PC-9 (cell line): ENCODE measurements around the gene STYK1. TPM values are rescaled to one million over a fixed set of nuclear protein-coding genes. Genes with fewer than 3 reads are reported as not detected.

Source experiments
- BruUV-seq: library from RNA; stranded (reverse); fragments of 400-500 nt; replicated peaks from 2 replicates; lab custom pipeline; 2021; lab: Mats Ljungman, UMichigan
- CTCF ChIA-PET: fragments of 300-600 bp; sonication (Branson Sonifier 250); formaldehyde crosslinking; loops from one replicate; lab custom pipeline; 2022; ENCODE audit warnings: antibody characterized with exemption; lab: Charles Lee
- POLR2A ChIA-PET: fragments of 300-600 bp; sonication (Branson Sonifier 250); formaldehyde crosslinking; loops from one replicate; lab custom pipeline; 2022; ENCODE audit warnings: antibody characterized with exemption; ENCODE audit not compliant: unreplicated experiment; lab: Charles Lee
- DNase-seq, 2 experiments: peaks; one replicate each; pipeline versions ENCODE4 v3.0.0 to v3.0.0-alpha.2; 2015 to 2022; ENCODE audit warnings: mixed read lengths in 1 of 2
- H2AFZ ChIP-seq: fragments of 200-600 bp; sonication (generic); 2 replicates; pipeline ENCODE4 v1.8.1; 2017; ENCODE audit warnings: antibody characterized with exemption
- H3F3A ChIP-seq: fragments of 200-600 bp; sonication (generic); 2 replicates; pipeline ENCODE4 v1.8.1; 2017; ENCODE audit warnings: antibody characterized with exemption, mild to moderate bottlenecking, low read depth; ENCODE audit not compliant: insufficient read depth
- H3K27ac ChIP-seq: fragments of 200-600 bp; sonication (generic); 2 replicates; pipeline ENCODE4 v1.6.1; 2016; ENCODE audit warnings: mixed run types
- H3K27me3 ChIP-seq: fragments of 200-600 bp; sonication (generic); 2 replicates; pipeline ENCODE4 v1.6.1; 2016; ENCODE audit warnings: low read depth, mixed run types; ENCODE audit not compliant: insufficient read depth
- H3K36me3 ChIP-seq: fragments of 200-600 bp; sonication (generic); 2 replicates; pipeline ENCODE4 v1.6.1; 2016; ENCODE audit warnings: low read depth, mixed run types
- H3K4me1 ChIP-seq: fragments of 200-600 bp; sonication (generic); replicated peaks from 2 replicates; pipeline ENCODE4 v1.6.1; 2016; ENCODE audit warnings: mixed run types; ENCODE audit not compliant: insufficient read depth
- H3K4me2 ChIP-seq: fragments of 200-600 bp; sonication (generic); 2 replicates; pipeline ENCODE4 v1.6.1; 2017; ENCODE audit warnings: mixed run types
- H3K4me3 ChIP-seq: fragments of 200-600 bp; sonication (generic); 2 replicates; pipeline ENCODE4 v1.6.1; 2016; ENCODE audit warnings: mixed run types
- H3K79me2 ChIP-seq: fragments of 200-600 bp; sonication (generic); 2 replicates; pipeline ENCODE4 v1.6.1; 2017; ENCODE audit warnings: low read depth, mixed run types
- H3K9me2 ChIP-seq: fragments of 200-600 bp; sonication (generic); 2 replicates; pipeline ENCODE4 v1.8.1; 2017; ENCODE audit warnings: mild to moderate bottlenecking; ENCODE audit not compliant: insufficient read depth
- H3K9me3 ChIP-seq: fragments of 200-600 bp; sonication (generic); 2 replicates; pipeline ENCODE4 v1.8.1; 2016; ENCODE audit warnings: low read depth; ENCODE audit not compliant: insufficient read depth
- H4K20me1 ChIP-seq: fragments of 200-600 bp; sonication (generic); 2 replicates; pipeline ENCODE4 v1.8.1; 2017; ENCODE audit not compliant: insufficient read depth
- EZH2 ChIP-seq: fragments of 200-600 bp; sonication (generic); IDR thresholded peaks from 2 replicates; pipeline ENCODE4 v1.8.0; 2017; ENCODE audit warnings: antibody characterized with exemption, low read depth
- intact Hi-C: fragments of 100-400 bp; cut with micrococcal nuclease; formaldehyde crosslinking; loops from one replicate; pipeline ENCODE4 v1.10.0; 2022; ENCODE audit not compliant: unreplicated experiment
- total RNA-seq: library from RNA; stranded (reverse); gene quantifications from 2 replicates; pipeline ENCODE4 v1.2.3, GENCODE V29; 2021
- TF ChIP-seq, protein P1 (sequence below): fragments of 200-600 bp; sonication (generic); conservative IDR thresholded peaks from 2 replicates; pipeline ENCODE4 v1.6.1; 2017; ENCODE audit warnings: mixed run types, antibody characterized with exemption, mild to moderate bottlenecking, moderate library complexity

The STYK1 gene
- total RNA-seq, 1 experiment from 2014 or later: 16.9 TPM

- Histone ChIP-seq H3K9me2 (no peaks in the 10 kb centered on the region), H3F3A (peaks cover 37% of the 10 kb centered on the region; the same call in 1 of the 2 replicates), H3K27ac (peak overlapping the region; percentile 95), H3K79me2 (peaks cover 60% of the 10 kb centered on the region), H3K4me2 (peak overlapping the region; percentile 95), H3K36me3 (peaks cover 17% of the 10 kb centered on the region; the same call in 1 of the 2 replicates), H3K4me3 (peak overlapping the region; percentile 77), H3K27me3 (no peaks in the 10 kb centered on the region), H4K20me1 (peaks cover 42% of the 10 kb centered on the region), H3K9me3 (no peaks in the 10 kb centered on the region), H3K4me1 (peaks cover 65% of the 10 kb centered on the region), H2AFZ (peak overlapping the region; percentile 49)
- no peak for TF ChIP-seq EZH2
- no TSS peak for BruUV-seq
- CTCF ChIA-PET: no interaction called here
- intact Hi-C loops: loop anchor here (1.0 to 5.0 kb wide), 3 partner anchors 48 to 1995 kb away; partner anchors contain the start of genes CDKN1B, GABARAPL1 and STYK1
- POLR2A ChIA-PET: interaction anchor here (0.7 kb wide), 1 partner anchor 18 kb away, joined by 5 read pairs; no protein-coding TSS in a partner anchor
- DNase-seq: peak in 1 of 2 experiments; percentile 65
These were observed 48.7 kb upstream of the STYK1 start for GRCh38 chr12:10722502-10722904.

DNA sequence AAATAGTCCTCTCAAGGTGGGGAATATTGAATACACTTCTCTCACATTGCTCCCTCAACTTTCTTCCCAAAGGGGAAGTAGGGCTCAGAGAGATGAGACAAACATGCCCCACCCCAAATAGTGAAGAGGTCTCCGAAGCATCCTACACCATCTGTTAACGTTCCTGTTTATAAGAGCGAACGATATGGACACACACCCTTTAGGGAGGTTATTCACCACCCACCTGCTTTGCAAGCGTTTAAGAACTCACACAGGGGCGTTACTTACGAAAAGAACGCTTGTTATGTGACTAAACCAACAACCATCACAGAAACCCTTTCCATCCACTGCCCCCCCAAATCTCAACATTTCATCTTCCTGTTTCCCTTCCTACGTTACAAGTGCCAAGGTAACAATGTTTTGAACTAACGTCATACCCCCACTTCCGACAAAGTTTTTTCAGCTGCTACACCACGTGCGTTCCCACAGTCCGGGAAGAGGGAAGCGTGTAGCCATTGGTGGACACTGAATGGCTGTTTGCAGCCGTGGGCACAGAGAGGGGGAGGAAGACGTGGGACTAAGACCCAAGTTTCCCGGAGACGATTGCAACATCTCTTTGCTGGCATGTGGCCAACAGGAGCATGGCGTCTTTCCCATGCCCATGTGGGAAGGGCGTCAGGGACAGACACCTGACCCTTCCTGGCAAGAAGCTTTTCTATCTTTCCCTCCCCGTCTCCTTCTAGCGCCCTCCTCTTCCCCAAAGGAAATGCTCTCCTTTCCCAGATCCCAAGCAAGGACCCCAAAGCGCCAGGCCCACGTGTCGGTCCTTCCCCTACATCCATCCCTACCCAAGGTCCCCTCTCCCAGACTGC lies 48.0 kb upstream of the STYK1 start:
- peak overlapping the region; percentile 95 for H3K27ac ChIP-seq
- CTCF ChIA-PET: no interaction called here
- intact Hi-C loops: loop anchor here (1.0 to 5.0 kb wide), 3 partner anchors 48 to 1995 kb away; partner anchors contain the start of genes CDKN1B, GABARAPL1 and STYK1
- H3K36me3 ChIP-seq: peaks cover 19% of the 10 kb centered on the region; the same call in 1 of the 2 replicates
- peaks cover 66% of the 10 kb centered on the region for H3K79me2 ChIP-seq
- TF ChIP-seq EZH2: no peak
- TF ChIP-seq, protein P1, sequence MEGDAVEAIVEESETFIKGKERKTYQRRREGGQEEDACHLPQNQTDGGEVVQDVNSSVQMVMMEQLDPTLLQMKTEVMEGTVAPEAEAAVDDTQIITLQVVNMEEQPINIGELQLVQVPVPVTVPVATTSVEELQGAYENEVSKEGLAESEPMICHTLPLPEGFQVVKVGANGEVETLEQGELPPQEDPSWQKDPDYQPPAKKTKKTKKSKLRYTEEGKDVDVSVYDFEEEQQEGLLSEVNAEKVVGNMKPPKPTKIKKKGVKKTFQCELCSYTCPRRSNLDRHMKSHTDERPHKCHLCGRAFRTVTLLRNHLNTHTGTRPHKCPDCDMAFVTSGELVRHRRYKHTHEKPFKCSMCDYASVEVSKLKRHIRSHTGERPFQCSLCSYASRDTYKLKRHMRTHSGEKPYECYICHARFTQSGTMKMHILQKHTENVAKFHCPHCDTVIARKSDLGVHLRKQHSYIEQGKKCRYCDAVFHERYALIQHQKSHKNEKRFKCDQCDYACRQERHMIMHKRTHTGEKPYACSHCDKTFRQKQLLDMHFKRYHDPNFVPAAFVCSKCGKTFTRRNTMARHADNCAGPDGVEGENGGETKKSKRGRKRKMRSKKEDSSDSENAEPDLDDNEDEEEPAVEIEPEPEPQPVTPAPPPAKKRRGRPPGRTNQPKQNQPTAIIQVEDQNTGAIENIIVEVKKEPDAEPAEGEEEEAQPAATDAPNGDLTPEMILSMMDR: no peak
- H4K20me1 ChIP-seq: peaks cover 48% of the 10 kb centered on the region
- H3K27me3 ChIP-seq: no peaks in the 10 kb centered on the region
- peaks cover 37% of the 10 kb centered on the region for H3F3A ChIP-seq
- peak; percentile 93 for DNase-seq
- peak overlapping the region; percentile 77 for H3K4me3 ChIP-seq
- H3K4me1 ChIP-seq: peaks cover 65% of the 10 kb centered on the region
- no TSS peak for BruUV-seq
- H3K9me3 ChIP-seq: no peaks in the 10 kb centered on the region
- H3K9me2 ChIP-seq: no peaks in the 10 kb centered on the region
- peak overlapping the region; percentile 49 for H2AFZ ChIP-seq
- peak overlapping the region; percentile 95 for H3K4me2 ChIP-seq
- POLR2A ChIA-PET: interaction anchor here (0.7 kb wide), 1 partner anchor 964 kb away, joined by 3 read pairs; no protein-coding TSS in a partner anchor

GRCh38 chr12:10720974-10721650 lies 47.3 kb upstream of the STYK1 start:
- intact Hi-C loops: loop anchor here (5.0 kb wide), 1 partner anchor 1996 kb away; the partner anchor contains the start of gene CDKN1B
- H3K4me2 ChIP-seq: peak overlapping the region; percentile 95
- POLR2A ChIA-PET: interaction anchor here (0.7 kb wide), 1 partner anchor 963 kb away, joined by 3 read pairs; no protein-coding TSS in a partner anchor
- H3K4me1 ChIP-seq: peaks cover 65% of the 10 kb centered on the region
- TSS peak; percentile 37 for BruUV-seq
- H3K27me3 ChIP-seq: no peaks in the 10 kb centered on the region
- TF ChIP-seq EZH2: no peak
- TF ChIP-seq, protein P1: no peak
- peak overlapping the region; percentile 77 for H3K4me3 ChIP-seq
- peak overlapping the region; percentile 95 for H3K27ac ChIP-seq
- peaks cover 40% of the 10 kb centered on the region for H3F3A ChIP-seq
- DNase-seq: no peak
- H3K79me2 ChIP-seq: peaks cover 73% of the 10 kb centered on the region
- H3K9me2 ChIP-seq: no peaks in the 10 kb centered on the region
- no peak overlapping the region for H2AFZ ChIP-seq
- no peaks in the 10 kb centered on the region for H3K9me3 ChIP-seq
- H3K36me3 ChIP-seq: peaks cover 20% of the 10 kb centered on the region; the same call in 1 of the 2 replicates
- peaks cover 54% of the 10 kb centered on the region for H4K20me1 ChIP-seq
- CTCF ChIA-PET: no interaction called here
